NOMO-1 treated with dmso at 0.1 percent for 144 hours (cell line): Measurements from ENCODE around the gene BCAN.

Source experiments
- DNase-seq: peaks from one replicate; lab custom pipeline; 2025; ENCODE audit not compliant: unreplicated experiment; lab: John Stamatoyannopoulos, UW

The BCAN gene

DNA sequence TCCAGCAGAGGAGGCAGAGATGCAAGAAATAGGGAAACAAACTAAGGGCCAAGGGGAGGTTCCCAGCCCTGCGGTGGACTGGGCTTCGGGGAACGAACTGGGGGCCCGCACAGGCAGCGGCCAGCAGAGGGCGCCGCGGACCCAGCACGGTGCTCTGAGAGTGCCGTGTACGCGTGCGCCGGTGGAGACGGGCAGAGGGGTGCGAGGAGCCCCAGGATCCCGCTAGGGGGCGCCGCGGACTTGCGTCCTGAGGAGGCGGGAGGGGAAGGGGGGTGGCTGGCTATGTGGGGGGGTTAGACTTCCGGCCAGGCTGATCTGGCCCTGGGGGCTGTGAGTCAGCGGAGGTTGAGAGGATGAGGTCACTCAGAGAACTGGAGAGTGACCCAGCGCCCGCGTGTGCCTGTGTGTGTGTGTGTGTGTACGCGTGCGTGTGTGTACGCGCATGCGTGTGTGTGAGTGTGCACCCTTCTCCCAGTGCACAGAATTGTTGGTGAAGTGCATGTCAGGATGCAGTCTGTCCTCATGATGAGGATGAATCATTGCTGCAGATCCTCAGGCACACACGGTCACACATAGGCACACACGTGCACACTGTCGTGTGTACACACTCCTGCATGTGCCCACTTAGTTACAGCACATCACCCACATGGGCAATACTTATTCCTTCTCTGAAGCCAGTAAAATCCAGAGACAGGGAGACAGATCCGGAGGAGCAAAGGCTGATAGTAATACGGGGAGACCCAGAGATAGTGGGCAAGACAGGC lies 18.3 kb downstream of the BCAN start:
- DNase-seq: peak; percentile 90

DNA sequence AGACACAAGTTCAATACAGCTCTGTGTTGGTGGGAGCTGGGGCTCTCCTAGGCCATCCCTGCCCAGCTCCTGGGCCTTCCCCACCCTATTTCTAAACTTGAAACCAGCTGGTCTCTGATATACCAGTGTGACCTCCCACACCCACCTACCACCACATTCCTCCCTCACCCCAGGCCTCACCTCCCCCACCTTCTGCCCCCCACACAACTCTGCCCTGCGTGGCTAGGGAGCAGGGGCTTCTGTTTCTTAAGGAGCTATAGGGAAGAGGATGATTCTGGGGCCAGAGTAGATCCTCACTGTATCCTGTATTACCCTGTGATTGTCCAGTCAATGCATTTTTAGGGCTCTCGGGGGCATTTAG lies 18.8 kb downstream of the BCAN start:
- DNase-seq: no peak

DNA sequence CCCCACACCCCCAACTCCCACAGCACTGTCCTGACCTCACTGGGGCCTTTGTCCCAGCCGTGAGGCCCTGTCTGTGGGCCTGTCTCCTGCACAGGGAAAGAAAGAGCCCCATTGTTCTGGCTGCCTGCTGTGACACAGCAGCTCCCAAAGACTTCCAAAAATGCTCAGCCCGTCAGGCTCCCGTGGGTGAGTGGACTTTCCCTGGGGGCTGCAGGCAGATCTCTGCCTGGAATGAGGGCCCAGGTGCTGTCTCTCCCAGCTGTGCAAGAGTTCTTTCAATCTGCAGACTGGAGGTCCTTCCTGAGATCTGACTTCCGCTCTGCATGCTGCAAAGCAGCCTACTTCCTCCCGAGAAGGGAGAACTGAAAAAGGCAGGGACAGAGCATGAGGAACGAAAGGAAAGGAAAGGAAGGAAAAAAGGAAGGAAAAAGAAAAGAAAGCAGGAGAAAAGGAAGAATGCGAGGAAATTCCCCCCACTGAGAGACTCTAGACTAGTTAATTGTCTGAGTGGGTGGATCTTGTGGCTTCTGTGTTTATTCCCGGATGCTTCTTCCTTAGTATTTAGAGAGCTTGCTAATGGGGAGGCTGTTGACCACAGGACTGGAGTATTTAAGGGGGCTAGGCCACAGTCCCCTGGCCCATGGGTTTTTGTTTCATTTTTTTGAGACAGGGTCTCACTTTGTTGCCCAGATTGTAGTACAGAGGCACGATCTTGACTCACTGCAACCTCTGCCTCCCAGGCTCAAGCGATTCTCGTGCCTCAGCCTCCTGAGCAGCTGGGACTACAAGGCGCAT lies 20.3 kb downstream of the BCAN start:
- DNase-seq: no peak

DNA sequence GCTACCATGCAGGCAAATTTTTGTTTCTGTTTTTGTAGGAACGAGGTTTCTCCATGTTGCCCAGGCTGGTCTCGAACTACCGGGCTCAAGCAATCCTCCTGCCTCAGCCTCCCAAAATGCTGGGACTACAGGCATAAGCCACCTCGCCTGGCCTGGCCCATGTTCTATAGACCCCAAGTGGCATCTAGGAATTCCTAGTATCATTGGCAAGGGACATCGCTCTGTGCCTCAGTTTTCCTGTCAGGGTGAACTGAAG lies 20.8 kb downstream of the BCAN start:
- no peak for DNase-seq

DNA sequence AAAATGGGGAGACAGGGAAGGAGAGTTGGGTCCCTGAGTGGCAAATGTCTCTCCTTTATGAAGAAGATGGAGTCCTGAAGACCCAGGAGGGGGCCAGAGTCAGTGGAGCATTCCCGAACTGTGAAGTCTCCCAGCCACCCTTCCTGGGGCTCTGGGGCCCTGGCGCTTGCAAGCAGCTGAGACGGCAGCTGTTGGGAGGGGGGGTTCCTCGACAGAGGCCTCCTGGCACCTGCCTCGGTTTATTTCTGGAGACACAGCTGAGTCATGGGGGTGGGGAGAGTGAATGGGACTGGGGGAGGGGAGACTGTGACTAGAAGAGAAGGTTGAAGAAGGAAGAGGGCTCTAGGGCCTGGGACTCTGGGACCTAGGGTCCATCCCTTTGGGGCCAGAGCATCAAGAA lies 21.3 kb downstream of the BCAN start:
- no peak for DNase-seq

DNA sequence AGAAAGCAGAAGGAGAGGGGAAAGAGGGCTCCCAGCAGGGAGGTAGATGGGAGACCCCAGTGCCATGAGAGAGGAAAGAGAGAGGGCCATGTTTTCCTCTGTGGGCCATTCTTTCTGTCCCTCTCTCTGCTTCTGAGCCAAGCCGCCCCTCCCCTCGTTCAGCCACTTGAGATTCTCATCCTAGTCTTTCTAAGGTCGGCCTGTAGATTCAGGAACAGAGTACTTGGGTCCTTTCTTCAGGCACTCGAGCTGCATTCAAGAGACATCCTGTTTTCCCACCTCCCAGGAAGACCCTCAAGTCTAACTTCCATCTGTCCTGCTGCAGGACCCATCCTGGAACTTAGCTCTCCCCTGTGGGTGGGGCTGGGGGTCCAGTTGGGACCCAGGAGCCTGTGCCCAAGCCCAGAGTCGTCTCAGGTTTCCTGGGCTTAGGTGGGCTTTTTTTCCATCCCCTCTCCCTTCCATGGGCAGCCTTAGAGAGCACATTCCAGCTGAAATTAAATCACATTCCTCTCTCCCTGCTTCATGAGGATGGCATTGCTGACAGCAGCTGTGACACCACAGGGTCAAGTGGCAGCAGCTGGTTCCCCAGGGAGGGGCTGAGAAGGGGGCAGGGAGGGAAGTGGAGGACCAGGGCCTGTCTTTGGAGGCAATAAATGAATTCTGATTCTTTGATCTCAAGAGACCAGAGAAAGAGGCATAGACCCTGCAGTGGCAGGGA lies 22.3 kb downstream of the BCAN start:
- DNase-seq: no peak

DNA sequence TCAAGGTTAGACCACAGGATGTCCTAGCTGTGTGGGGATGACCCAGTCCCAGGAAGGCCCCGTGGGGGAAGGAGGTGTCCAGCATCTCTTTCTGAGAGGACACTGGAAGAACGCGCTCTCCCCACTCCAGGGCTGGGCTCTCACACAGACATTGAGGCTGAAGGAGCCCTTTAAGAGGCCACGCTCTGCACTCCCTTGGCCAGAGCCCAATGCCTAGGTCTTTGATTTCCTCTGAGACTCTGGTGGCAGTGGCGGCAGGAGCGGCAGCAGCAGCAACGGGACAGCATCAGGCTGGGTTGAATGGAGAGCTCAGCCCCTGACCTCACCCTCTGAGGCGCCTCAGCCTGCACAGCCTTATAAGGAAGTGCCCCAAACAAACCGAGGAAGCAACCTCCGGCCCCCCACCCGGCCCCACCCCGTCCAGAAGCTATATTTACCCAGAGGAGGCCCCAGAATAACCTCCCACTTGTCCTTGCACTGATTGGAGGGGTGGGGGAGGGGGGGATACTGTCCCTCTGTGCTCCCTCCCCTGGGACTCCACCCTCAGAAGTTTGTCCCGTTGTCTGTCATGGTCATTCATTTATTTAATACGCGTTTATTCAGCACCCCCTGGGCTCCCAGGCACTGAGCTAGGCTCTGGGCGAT lies 23.0 kb downstream of the BCAN start:
- DNase-seq: peak; percentile 36

DNA sequence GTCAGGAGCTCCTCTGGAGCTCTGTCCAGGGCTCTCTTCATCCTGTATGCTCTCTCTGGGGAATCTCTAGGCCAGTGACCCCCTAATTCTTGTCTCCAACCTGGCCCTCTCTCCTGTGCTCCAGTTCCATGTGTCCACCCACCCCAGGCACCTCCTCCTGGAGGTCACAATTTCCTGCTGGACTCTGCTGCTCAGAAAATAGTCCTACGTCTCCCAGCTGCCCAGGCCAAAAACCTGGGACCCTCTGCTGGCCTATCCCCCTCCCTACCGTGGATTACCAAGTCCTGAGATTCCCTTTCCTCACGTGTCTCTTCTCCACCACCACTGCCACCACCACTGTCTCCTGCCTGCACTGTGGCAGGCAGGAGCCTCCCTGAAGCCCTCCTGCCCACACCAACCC lies 23.6 kb downstream of the BCAN start:
- no peak for DNase-seq

DNA sequence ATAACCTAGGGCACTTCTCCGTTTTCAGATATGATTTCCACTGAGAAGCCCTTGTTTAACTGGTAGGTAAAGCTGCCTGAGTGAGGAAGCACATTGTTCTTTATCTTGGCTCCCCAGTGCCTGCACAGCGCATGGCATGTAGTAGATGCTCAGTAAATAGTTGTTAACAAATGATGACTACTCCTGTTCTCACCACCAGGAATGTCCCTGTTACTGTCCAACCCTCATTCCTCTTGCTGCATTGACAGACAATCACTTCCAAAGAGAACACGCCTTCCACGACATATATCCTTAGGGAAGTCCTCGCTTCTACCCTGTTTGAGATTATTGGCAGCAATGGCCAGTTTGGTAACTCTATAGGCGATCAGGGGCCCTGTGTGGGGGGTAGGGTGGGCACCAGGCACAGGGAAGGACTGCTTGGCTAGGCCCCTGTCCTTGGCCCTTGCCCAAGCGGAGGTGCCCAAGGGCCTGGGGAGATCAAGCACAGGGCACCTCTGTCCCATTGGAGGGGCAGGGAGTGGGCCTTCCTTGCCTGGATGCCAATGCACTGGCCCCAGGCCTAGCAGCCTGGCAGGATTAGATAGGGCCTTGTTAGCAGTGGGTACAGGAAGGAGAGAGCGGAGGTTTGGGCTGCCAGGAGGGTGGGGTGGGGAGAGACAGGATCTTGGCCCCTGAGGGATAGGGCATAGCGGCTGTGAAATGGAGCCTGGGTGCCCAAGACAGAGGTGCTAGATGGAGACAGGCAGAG lies 25.1 kb downstream of the BCAN start:
- no peak for DNase-seq

DNA sequence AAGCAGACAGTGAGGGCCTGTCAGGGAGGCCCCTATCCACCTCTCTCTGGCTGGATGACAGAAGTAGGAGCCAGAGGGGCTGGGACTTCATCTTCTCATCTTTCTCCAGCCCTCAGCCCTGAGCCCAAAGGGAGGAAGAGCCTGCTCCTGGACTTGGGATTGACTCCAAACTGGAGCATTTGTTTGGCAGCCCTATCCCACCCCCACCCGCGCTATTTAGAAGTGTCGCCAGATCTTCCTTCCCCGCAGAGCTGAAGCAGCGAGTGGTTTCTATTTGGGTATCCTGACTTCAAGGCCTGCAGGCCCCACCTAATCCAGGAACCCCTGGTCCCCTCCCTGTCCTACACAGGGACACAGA lies 25.7 kb downstream of the BCAN start:
- no peak for DNase-seq

DNA sequence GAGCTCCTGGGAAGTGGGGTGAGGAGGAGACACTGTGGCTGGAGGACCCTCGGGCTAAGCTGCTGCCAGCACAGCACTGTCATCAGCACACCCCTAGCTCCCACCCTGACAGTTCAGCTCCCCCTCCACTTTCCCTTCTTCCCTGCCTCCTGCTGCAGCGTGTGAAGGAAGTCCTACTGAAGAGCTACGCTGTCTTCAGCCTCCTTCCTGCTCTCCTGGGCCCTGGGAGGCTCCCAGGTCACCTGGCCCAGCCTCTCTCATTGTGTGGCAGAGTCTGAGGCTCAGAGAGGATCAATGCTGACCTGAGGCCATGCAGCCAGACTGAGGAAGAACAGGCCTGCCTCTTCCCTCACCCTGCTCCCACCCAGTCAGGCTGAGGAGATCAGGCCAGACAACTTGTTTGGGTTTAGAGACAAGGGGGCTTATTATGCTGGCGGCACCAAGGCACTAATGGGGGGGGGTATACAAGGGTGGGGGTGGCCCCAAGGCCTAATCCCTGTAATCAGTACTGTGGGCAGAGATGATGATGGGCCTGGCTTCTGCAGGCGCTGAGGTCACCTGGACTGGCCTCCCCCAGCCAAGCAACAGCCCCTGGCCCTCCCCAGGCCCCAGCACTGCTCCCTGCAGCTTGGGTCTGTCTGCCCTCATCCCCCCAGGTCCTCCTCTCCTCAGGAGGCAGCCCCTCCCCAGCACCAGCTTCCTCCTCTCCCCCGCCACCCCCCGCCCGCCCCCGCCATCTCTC lies 26.2 kb downstream of the BCAN start:
- no peak for DNase-seq

DNA sequence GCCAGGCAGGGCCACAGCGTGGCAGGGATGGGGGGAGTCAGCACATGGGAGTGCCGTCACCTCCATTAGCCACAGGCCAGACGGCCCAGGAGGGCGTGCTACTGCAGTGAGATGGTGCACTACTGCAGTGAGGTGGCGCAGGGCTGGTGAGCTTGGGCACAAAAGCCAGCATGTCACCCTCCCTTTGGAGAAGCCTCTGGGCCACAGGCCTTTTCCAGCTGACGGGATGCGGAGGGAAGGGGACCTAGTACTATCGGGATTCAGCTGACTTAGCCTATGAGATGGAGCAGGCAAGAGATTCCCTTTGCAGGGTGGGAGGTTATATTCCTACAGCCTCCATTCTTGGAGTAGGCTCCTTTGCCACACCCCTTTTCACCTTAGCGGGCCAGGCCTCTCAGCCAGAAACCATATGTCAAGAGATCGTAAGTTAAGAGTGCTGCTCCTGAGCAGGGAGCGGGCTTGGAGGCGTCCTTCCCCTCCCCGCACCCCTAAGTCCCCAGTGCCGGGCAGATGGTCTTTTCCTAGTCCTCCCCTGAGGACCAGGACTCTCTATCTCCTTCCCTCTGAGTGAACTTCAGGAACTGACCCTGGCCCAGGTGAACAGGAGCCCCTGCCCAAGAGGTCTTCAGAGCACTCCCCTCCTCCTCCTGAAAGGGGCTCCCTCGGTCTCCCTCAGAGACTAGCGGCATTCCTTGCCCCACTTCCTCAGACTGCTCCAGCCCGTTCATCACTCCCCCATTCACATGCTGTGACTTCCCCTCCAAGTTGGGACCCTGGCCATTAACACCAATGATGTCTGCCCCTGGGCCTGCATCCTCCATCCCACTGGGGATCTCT lies 27.1 kb downstream of the BCAN start:
- DNase-seq: no peak

DNA sequence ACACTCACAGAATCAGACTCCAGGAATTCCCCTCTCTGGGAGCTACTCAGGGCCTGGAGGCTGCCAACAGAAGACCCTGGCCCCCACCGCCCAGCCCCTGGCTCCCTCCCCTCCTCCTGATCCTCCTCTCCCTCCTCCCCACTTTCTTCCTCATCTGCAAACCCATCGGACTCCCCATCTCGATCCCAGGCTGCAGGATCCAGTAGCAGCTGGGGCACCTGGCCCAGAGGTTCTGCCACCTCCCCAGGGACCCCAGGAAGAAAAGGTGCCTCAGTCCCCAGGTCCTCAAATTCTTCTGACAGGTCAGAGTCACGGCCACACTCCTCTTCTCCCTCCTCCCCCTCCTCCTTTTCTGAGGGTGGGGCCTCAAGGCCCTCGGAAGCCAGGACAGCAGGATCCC lies 27.9 kb downstream of the BCAN start:
- no peak for DNase-seq

DNA sequence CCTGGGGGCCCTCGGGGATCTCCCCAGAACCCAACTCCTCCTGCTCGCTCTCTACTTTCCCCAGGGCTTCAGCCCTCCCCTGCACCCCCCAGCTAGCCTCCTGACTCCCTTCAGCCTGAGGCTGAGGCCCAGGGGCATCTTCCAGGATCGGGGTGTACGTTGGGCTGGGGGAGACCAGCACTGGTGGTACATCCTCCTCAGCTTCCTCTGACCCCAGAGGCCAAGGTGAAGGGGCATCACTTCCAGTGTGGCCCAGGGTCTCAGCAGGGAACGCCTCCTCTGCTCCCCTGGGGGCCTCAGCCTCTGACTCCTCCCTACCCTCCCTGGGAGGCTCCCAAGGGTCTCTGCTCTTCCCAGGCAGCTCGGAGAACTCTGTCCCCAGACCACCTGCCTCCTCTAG lies 28.4 kb downstream of the BCAN start:
- no peak for DNase-seq

DNA sequence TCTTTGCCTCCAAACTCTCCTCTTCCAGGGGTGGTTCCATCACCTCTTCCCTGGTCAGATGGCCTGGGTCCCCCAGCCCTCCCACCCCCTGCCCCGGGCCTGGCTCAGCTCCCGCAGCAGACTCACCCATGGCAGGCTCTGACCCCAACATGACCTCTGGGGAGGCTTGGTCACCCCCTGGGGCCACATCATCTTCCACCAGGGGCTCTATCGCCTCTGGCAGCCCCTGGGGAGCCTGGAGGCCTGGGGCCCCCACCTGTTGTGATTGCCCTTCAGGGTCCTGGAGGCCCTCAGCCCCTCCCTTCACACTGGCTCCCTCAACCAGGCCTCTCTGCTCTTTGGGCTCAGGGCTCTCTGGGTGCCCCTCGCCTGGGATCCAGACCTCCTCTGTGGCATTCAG lies 28.9 kb downstream of the BCAN start:
- DNase-seq: no peak

DNA sequence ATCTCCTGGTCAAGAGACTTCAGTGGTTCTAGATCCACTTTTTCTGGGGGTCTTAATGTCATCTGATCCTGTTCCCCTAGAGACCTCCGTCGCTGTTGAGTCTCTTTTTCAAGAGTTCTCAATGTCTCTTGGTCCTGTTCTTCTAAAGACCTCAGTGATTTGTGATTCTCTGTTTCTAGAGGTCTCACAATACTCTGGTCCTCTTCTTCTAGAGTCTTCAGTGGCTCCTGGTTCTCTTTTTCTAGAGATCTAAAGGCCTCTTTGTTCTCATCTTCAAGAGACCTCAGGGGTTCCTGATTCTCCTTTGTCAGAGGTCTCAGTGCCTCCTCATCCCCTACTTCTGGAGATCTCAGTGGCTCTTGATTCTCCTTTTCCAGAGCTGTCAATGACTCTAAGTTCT lies 29.9 kb downstream of the BCAN start:
- no peak for DNase-seq

DNA sequence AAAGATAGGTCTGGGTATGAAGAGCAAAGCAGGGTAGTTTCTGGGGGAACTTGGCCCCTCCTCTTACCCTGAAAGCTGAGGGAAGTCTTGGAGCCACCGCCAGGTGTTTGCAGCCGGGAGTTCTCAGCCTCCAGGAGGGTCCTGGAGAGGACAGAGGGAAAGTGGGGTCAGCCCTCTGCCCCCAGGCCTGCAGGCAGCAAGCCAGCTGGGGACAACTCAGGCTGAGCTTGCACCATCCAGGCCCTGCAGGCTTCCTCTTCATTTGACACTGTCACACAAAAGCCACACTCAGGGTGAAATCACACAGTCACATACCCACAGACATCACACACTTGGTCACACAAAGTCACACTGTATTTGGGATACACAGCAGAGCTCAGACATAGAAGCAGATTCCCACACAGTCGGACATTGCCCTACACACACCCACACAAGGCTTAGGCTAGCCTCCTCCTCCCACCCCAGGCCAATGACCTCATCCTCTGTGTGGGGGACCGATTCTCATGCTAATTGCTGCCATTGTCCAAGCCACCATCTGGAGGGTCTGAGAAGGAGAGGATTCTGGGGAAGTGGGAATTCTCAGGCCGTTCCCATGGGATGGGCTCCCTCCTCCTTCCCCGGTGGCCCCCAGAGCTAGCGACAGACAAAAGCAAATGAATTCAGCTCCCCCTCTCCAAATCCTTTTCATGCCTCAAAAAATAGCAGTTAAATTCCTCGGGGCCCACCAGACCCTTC lies 31.6 kb downstream of the BCAN start:
- DNase-seq: no peak

DNA sequence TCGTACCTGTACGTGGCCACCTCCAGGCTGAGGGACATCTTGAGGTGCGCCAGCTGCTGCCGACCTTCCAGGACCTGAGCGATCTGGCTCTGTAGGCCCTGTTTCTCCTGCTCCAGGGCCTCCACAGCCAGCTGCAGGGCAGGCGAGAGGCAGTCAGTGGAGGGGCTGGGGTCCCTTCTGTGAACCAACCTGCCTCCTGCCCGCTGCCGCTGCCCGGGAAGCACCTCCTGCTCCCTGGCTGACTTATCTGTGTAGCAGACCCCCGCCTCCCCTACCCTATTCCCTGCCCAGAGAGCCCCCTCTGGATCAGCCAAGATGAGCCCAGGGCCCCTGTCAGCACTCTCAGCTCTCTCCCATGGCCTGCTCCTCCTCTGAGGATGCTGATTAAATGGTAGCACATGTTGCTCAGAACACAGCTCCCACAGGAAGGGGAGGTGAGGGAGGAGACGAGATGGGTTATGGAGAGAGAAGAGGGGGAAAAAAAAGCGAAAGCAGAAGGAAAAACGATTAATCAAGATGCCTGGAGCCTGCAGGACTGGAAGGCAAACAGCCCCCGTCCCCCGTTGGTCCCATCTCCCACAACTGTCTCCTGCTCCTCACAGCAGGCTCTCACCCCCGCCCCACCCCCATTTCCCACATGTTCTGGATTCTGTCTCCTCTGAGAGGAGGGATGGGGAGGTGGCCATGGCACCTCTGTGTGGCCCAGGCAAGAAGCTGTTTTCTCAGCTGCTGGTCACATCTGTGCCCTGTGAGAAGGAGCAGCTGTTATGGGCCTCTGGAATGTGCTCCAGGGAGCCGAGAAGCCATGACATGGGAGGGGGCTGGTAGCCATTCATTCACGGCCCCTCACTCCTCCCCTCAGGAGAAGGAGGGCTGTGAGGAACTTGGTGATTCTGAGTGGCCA lies 33.5 kb downstream of the BCAN start:
- no peak for DNase-seq
